ENCODE measurements around the gene RECQL5.
"Not testable (repeated sequence)": the region's sequence is repeated elsewhere in the genome, so short reads cannot be mapped to it uniquely, and the experiment has no call there.

The RECQL5 gene

GRCh38 chr17:75587675-75588595, 79.0 kb downstream of the RECQL5 start, which contains the start of gene MYO15B:
Gene MYO15B, plus strand, starts transcription at chr17:75587800. Its CDS starts 258 bp downstream, at chr17:75588058.
- peak within 1 kb of the TSS; percentile 61 for H3K9ac ChIP-seq (ENCODE audit: low read depth, low read length)
- H3K9me3 ChIP-seq (ENCODE audit: insufficient read depth, low read length, severe bottlenecking) = no peaks in the 10 kb centered on the region
- ATAC-seq (ENCODE audit: insufficient read depth, low read depth) (no peak), DNase-seq (peak; percentile 40)
- H4K20me1 ChIP-seq (ENCODE audit: insufficient read depth, low read length) = no peaks in the 10 kb centered on the region
- peak within 1 kb of the TSS in 1 of 2 experiments; percentile 45; a peak in 2 of 4 replicates for H3K4me3 ChIP-seq (ENCODE audit: low read depth in 1 of 2, low read length in 2 of 2)
- peaks cover 20% of the 10 kb centered on the region for H3K27me3 ChIP-seq (ENCODE audit: insufficient read depth, low read length, poor library complexity)
- no peaks in the 10 kb centered on the region for H3K36me3 ChIP-seq (ENCODE audit: insufficient read depth, low read length)
- no peak within 1 kb of the TSS for H3K27ac ChIP-seq (ENCODE audit: low read length)
- H3K79me2 ChIP-seq (ENCODE audit: insufficient read depth, low read length) = no peaks in the 10 kb centered on the region
- peaks cover 21% of the 10 kb centered on the region for H3K4me1 ChIP-seq (ENCODE audit: insufficient read depth, low read length)
- peak; percentile 31 for TF ChIP-seq CTCF (IDR thresholded peaks at IDR 0.05; ENCODE audit: borderline replicate concordance, extremely low read depth, low read length, poor library complexity, severe bottlenecking)
- peak; percentile 61 for TF ChIP-seq EZH2 (IDR thresholded peaks at IDR 0.05; ENCODE audit: borderline replicate concordance, low read depth, low read length, severe bottlenecking)
- peak within 1 kb of the TSS; percentile 79 for H2AFZ ChIP-seq (ENCODE audit: low read depth, low read length)
- peak within 1 kb of the TSS; percentile 83 for H3K4me2 ChIP-seq (ENCODE audit: insufficient read depth, low read length)

GRCh38 chr17:75584849-75585175, 82.1 kb downstream of the RECQL5 start:
- ATAC-seq (ENCODE audit: insufficient read depth, low read depth) (no peak), DNase-seq (no peak)
- no peaks in the 10 kb centered on the region for H3K9me3 ChIP-seq (ENCODE audit: insufficient read depth, low read length, severe bottlenecking)
- H3K27ac ChIP-seq (ENCODE audit: low read length) = no peak overlapping the region
- no peaks in the 10 kb centered on the region for H3K79me2 ChIP-seq (ENCODE audit: insufficient read depth, low read length)
- no peak for TF ChIP-seq EZH2 (IDR thresholded peaks at IDR 0.05; ENCODE audit: borderline replicate concordance, low read depth, low read length, severe bottlenecking)
- TF ChIP-seq CTCF (IDR thresholded peaks at IDR 0.05; ENCODE audit: borderline replicate concordance, extremely low read depth, low read length, poor library complexity, severe bottlenecking) = no peak
- no peak overlapping the region for H2AFZ ChIP-seq (ENCODE audit: low read depth, low read length)
- peaks cover 20% of the 10 kb centered on the region for H3K27me3 ChIP-seq (ENCODE audit: insufficient read depth, low read length, poor library complexity)
- no peak overlapping the region for H3K9ac ChIP-seq (ENCODE audit: low read depth, low read length)
- peaks cover 23% of the 10 kb centered on the region for H3K4me1 ChIP-seq (ENCODE audit: insufficient read depth, low read length)
- H4K20me1 ChIP-seq (ENCODE audit: insufficient read depth, low read length) = no peaks in the 10 kb centered on the region
- no peak overlapping the region for H3K4me2 ChIP-seq (ENCODE audit: insufficient read depth, low read length)
- no peaks in the 10 kb centered on the region for H3K36me3 ChIP-seq (ENCODE audit: insufficient read depth, low read length)
- H3K4me3 ChIP-seq (ENCODE audit: low read depth in 1 of 2, low read length in 2 of 2) = no peak overlapping the region

- H3K4me1 ChIP-seq (ENCODE audit: insufficient read depth, low read length); H3K4me2 ChIP-seq (ENCODE audit: insufficient read depth, low read length); H3K27ac ChIP-seq (ENCODE audit: low read length); H4K20me1 ChIP-seq (ENCODE audit: insufficient read depth, low read length); DNase-seq; H3K36me3 ChIP-seq (ENCODE audit: insufficient read depth, low read length); H3K9me3 ChIP-seq (ENCODE audit: insufficient read depth, low read length, severe bottlenecking); ATAC-seq (ENCODE audit: insufficient read depth, low read depth); H3K4me3 ChIP-seq (ENCODE audit: low read depth in 1 of 2, low read length in 2 of 2); H3K9ac ChIP-seq (ENCODE audit: low read depth, low read length); H3K79me2 ChIP-seq (ENCODE audit: insufficient read depth, low read length); H2AFZ ChIP-seq (ENCODE audit: low read depth, low read length): not testable (repeated sequence)
- H3K27me3 ChIP-seq (ENCODE audit: insufficient read depth, low read length, poor library complexity) = peaks cover 14% of the 10 kb centered on the region
These were observed 83.8 kb downstream of the RECQL5 start for GRCh38 chr17:75583197-75583596.

- ATAC-seq (ENCODE audit: insufficient read depth, low read depth) (peak; percentile 35; the same call in 1 of the 3 replicates), DNase-seq (peak; percentile 54)
- H3K9me3 ChIP-seq (ENCODE audit: insufficient read depth, low read length, severe bottlenecking); H3K36me3 ChIP-seq (ENCODE audit: insufficient read depth, low read length); H3K27ac ChIP-seq (ENCODE audit: low read length); H3K27me3 ChIP-seq (ENCODE audit: insufficient read depth, low read length, poor library complexity); H4K20me1 ChIP-seq (ENCODE audit: insufficient read depth, low read length); H3K79me2 ChIP-seq (ENCODE audit: insufficient read depth, low read length); H3K4me1 ChIP-seq (ENCODE audit: insufficient read depth, low read length): not testable (repeated sequence)
- peak overlapping the region; percentile 50; the same call in 1 of the 2 replicates for H3K4me2 ChIP-seq (ENCODE audit: insufficient read depth, low read length)
- peak overlapping the region; percentile 42 for H2AFZ ChIP-seq (ENCODE audit: low read depth, low read length)
- H3K9ac ChIP-seq (ENCODE audit: low read depth, low read length) = peak overlapping the region; percentile 17; the same call in 1 of the 2 replicates
- peak overlapping the region in 1 of 2 experiments; percentile 23; a peak in 2 of 4 replicates for H3K4me3 ChIP-seq (ENCODE audit: low read depth in 1 of 2, low read length in 2 of 2)
These were observed 85.7 kb downstream of the RECQL5 start for GRCh38 chr17:75581121-75581725.
